GM12864 (cell line): ENCODE measurements around the gene DUSP8.

Experiments
- DNase-seq: peaks from one replicate; pipeline ENCODE4 v3.0.0-alpha.2; 2011; ENCODE audit warnings: low read depth
- H3K4me3 ChIP-seq: 2 replicates; pipeline ENCODE4 v1.5.1; 2011; ENCODE audit warnings: mild to moderate bottlenecking, low read depth, low read length, control low read depth
- TF ChIP-seq, protein P1 (sequence below): IDR thresholded peaks from 2 replicates; pipeline ENCODE4 v1.5.1; 2011; ENCODE audit warnings: low read depth, mild to moderate bottlenecking, moderate library complexity, low read length, control low read depth, inconsistent platforms; ENCODE audit errors: missing control alignments

DUSP8 gene

DNA sequence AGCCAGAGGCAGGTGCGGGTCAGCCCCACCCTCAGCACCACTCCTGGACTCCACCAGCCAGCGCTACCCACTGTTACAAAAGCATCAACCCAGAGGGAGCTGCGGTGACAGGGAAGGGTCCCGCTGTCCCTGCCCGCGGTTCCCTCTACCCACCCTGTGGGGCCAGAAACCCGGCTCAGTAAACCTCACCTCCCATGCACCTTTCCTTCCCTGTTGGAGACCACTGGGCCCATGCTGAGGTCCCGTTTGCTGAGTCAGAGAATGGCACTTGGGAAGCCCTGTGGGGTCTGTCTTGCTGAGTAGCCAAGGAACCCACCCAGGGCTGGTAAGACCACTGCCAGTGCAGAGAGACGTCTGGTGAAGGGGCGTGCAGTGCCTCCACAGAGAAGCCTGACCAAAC lies 43.4 kb downstream of the DUSP8 start:
- TF ChIP-seq, protein P1, sequence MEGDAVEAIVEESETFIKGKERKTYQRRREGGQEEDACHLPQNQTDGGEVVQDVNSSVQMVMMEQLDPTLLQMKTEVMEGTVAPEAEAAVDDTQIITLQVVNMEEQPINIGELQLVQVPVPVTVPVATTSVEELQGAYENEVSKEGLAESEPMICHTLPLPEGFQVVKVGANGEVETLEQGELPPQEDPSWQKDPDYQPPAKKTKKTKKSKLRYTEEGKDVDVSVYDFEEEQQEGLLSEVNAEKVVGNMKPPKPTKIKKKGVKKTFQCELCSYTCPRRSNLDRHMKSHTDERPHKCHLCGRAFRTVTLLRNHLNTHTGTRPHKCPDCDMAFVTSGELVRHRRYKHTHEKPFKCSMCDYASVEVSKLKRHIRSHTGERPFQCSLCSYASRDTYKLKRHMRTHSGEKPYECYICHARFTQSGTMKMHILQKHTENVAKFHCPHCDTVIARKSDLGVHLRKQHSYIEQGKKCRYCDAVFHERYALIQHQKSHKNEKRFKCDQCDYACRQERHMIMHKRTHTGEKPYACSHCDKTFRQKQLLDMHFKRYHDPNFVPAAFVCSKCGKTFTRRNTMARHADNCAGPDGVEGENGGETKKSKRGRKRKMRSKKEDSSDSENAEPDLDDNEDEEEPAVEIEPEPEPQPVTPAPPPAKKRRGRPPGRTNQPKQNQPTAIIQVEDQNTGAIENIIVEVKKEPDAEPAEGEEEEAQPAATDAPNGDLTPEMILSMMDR: no peak
- no peak for DNase-seq
- H3K4me3 ChIP-seq: no peak overlapping the region

DNA sequence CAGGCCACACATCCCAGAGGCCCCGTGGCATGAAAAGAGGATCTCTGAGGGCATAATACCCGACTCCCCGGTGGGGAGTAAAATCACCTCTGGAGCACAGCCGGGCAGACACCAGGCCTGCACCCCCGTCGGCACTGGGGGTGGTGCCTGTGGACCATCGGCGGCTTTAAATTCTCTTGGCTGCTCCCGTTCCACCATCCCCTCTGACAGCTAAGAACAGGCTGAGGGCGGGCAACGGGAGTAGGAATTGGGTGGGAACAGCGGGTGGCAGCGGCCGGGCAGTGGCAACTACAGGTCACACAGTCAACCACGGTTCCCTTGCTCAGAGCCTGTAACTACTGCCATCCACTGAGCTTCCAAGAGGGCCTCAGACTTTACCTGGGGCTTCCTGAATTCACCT lies 45.3 kb downstream of the DUSP8 start:
- no peak for DNase-seq
- TF ChIP-seq, protein P1: no peak
- no peak overlapping the region for H3K4me3 ChIP-seq

DNA sequence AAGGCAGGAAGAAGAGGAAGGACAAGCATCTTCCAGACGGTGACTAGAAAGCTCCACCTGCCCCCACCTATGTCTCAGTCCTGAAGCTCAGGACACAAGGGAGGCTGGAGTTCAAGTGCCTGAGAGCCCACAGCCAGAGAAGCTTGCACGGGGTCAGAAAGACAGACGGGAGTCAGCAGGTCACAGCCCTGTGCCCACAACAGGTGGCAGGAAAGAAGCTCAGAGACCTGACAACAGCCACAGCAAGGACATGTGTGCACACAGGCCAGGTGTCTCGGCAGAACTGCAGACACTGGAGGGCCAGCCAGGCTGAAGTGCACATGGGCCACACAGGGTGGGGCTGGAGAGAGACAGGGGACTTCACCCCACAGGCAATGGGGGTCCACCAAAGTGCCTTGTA lies 48.3 kb downstream of the DUSP8 start:
- TF ChIP-seq, protein P1: no peak
- no peak overlapping the region for H3K4me3 ChIP-seq
- no peak for DNase-seq

DNA sequence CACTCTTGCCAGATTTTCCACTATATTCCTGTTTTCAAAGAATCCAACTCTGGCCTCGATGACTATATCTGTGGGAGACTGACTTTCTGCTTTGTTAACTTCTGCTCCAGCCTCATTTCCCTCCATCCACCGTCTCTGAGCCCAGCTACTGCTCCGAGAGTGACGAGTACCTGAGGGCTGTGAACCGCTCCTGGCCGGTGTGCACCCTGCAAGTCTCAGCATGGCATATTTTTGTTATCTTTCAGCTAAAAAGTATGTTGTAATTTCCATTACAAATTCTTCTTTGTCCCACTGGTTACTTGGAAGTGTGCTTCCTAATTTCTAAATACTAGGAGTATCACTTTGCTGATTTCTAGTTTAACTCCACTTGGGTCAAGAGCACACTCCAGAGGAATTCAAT lies 49.0 kb downstream of the DUSP8 start:
- no peak for DNase-seq
- no peak overlapping the region for H3K4me3 ChIP-seq

DNA sequence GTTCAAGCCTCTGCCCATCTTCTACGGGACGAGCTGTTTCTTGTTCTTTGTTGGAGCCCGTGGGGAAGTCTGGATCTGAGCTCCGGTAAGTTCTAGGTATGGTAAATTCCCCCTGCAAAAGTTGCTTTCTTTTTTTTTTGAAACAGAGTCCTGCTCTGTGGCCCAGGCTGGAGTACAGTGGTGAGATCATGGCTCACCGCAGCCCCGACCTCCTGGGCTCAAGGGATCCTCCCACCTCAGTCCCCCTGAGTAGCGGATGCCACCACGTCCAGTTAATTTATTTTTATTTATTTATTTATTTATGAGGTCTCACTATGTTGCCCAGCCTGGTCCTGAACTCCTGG lies 50.0 kb downstream of the DUSP8 start:
- peak overlapping the region; percentile 18; the same call in 1 of the 2 replicates for H3K4me3 ChIP-seq
- DNase-seq: no peak
- TF ChIP-seq, protein P1: no peak

More for the DNA sequence above, 49.0 kb downstream of the DUSP8 start:
- TF ChIP-seq, protein P1: no peak

DNA sequence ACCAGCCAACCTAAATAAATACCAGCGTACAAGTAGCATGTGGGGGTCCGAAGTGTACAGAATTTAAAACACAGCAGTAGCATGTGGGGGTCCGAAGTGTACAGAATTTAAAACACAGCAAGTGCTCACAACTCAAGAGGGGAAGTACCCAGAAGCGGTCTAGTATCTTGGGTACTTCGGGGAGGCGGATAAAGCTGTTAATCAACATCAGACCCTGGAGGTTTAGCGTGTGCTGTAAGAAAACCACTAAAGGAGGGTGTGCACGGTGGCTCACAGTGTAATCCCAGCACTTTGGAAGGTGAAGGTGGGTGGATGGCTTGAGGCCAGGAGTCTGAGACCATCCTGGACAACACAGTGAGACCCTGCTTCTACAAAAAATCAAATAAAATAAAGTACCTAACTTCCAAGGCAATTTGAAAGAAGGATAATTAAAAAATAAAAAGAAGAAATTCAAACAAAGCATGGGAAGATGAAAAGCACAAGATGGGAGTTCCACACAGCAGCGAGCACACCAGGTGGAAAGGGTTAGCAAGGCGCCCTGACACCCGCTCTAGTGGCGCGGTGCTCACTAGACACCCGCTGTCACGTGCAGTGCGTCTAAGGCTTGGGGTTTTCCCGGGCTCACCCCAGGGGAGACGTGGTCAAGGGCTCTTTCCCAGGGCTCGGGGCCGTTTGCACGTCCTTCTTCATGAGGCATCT lies 50.5 kb downstream of the DUSP8 start:
- TF ChIP-seq, protein P1: no peak
- peak overlapping the region; percentile 5; the same call in 1 of the 2 replicates for H3K4me3 ChIP-seq
- peak; percentile 25 for DNase-seq

DNA sequence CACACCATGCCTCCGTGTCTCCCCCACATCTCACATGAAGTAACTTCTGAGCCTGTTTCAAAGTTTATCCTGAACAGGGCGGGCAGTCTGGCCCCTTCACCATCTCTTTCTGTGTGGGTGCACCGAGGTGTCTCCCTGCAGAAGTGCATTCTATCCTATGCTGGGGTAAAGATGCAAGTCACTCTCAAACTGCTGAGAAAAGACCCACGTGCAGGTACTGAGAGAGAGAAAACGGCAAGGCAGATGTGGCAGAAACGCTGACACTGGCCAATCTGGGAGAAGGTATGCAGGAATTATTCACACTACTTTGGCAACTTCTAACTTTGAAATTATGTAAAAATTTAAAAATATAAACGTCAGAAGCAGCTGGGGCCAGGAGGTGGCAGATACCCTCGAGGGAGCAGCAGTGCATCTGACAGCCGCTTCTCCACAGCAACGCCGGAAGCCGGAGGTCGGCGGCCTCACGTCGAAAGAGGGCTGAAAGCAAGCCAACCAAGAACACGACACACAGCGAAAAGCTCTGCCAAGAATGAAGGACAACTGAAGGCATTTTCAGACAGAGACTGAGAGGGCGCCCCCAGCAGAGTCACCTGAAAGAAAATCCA lies 51.3 kb downstream of the DUSP8 start:
- H3K4me3 ChIP-seq: no peak overlapping the region
- no peak for DNase-seq
- TF ChIP-seq, protein P1: no peak
